ENCODE data around the gene KRCC1. TPM values are rescaled to one million over a fixed set of nuclear protein-coding genes. Genes with fewer than 3 reads are reported as not detected.

KRCC1 gene
- total RNA-seq, 4 donors from 2014 or later: 20.0 to 29.5 (median 27.2) TPM

- peaks cover 0 to 24% of the 10 kb centered on the region in 2 donors for H3K36me3 ChIP-seq
- intact Hi-C loops (cut with DNase I; ENCODE audit: low total_unique reads): no loop called here
- peak overlapping the region; percentile 82 to 94 (median 89) for H3K27ac ChIP-seq
- in situ Hi-C loops (cut with MboI; ENCODE audit: low sequenced_read_pairs in 4 of 4): no loop called here
- H3K4me3 ChIP-seq: no peak overlapping the region
- no peak for ATAC-seq
- no peak for DNase-seq
- H3K9me3 ChIP-seq: no peaks in the 10 kb centered on the region
- peaks cover 14 to 18% of the 10 kb centered on the region in 2 donors for H3K4me1 ChIP-seq
- no peak for TF ChIP-seq POLR2A (IDR thresholded peaks at IDR 0.05)
- TF ChIP-seq, protein P1, sequence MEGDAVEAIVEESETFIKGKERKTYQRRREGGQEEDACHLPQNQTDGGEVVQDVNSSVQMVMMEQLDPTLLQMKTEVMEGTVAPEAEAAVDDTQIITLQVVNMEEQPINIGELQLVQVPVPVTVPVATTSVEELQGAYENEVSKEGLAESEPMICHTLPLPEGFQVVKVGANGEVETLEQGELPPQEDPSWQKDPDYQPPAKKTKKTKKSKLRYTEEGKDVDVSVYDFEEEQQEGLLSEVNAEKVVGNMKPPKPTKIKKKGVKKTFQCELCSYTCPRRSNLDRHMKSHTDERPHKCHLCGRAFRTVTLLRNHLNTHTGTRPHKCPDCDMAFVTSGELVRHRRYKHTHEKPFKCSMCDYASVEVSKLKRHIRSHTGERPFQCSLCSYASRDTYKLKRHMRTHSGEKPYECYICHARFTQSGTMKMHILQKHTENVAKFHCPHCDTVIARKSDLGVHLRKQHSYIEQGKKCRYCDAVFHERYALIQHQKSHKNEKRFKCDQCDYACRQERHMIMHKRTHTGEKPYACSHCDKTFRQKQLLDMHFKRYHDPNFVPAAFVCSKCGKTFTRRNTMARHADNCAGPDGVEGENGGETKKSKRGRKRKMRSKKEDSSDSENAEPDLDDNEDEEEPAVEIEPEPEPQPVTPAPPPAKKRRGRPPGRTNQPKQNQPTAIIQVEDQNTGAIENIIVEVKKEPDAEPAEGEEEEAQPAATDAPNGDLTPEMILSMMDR (IDR thresholded peaks at IDR 0.05 in 4 of 5, conservative IDR thresholded peaks at IDR 0.05 in 1 of 5): no peak
- H3K27me3 ChIP-seq: no peaks in the 10 kb centered on the region
Observed at GRCh38 chr2:88097891-88098557, 42.4 kb upstream of the KRCC1 start.

DNA sequence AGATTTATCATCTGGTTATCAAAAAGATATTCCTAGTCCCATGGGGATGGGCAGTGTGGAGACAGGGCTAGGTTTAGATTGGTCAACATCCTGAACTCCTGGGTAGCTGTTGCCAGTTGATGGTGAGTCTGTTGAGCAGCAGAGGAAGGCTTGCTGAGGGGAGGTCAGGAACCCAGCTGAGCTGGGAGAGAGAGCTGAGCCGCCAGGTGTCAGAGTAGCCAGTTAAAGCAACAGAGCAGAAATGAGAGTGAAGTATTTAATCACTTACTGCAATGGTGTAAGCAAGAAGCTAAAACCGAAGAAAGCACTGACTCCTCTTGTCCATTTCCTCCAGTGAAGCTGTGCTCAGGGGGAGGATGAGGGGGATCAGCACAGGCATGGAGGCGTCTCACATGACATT, 41.6 kb upstream of the KRCC1 start:
- intact Hi-C loops (cut with DNase I; ENCODE audit: low total_unique reads): no loop called here
- no peak for DNase-seq
- TF ChIP-seq, protein P1 (IDR thresholded peaks at IDR 0.05 in 4 of 5, conservative IDR thresholded peaks at IDR 0.05 in 1 of 5): no peak
- TF ChIP-seq POLR2A (IDR thresholded peaks at IDR 0.05): no peak
- in situ Hi-C loops (cut with MboI; ENCODE audit: low sequenced_read_pairs in 4 of 4): no loop called here
- H3K4me3 ChIP-seq: no peak overlapping the region
- no peak for ATAC-seq
- peak overlapping the region; percentile 82 to 94 (median 89) for H3K27ac ChIP-seq
- H3K9me3 ChIP-seq: no peaks in the 10 kb centered on the region
- H3K27me3 ChIP-seq: no peaks in the 10 kb centered on the region
- H3K36me3 ChIP-seq: peaks cover 0 to 30% of the 10 kb centered on the region in 2 donors
- H3K4me1 ChIP-seq: peaks cover 18 to 19% of the 10 kb centered on the region in 2 donors

DNA sequence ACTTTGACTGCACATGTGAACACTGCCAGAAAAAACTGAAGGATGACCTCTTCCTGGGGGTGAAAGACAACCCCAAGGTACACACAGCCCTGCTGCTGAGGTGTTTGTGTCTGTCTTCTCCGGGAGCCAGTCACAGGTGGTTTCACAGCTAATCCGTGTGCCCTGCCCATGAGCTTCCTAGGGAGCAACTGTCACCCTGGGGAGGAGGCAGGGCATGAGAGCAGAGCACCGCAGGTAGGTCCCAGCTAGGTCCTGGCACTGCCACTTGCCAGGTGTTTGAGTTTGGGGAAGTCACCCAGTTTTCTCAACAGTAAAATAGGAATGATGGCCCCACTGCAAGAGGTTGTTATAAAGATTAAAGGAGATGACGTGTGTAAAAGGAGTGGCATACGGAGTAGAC, 41.1 kb upstream of the KRCC1 start:
- DNase-seq (no peak), ATAC-seq (no peak)
- intact Hi-C loops (cut with DNase I; ENCODE audit: low total_unique reads): no loop called here
- Histone ChIP-seq H3K4me3 (no peak overlapping the region), H3K4me1 (peaks cover 18 to 24% of the 10 kb centered on the region in 2 donors), H3K27ac (peak overlapping the region; percentile 56 to 90 (median 85)), H3K36me3 (peaks cover 0 to 35% of the 10 kb centered on the region in 2 donors), H3K27me3 (no peaks in the 10 kb centered on the region), H3K9me3 (no peaks in the 10 kb centered on the region)
- in situ Hi-C loops (cut with MboI; ENCODE audit: low sequenced_read_pairs in 4 of 4): no loop called here
- no peak for TF ChIP-seq POLR2A (IDR thresholded peaks at IDR 0.05)
- TF ChIP-seq, protein P1 (IDR thresholded peaks at IDR 0.05 in 4 of 5, conservative IDR thresholded peaks at IDR 0.05 in 1 of 5): no peak

- peak overlapping the region in 2 of 4 donors; percentile 2 to 88 for H3K27ac ChIP-seq
- H3K9me3 ChIP-seq: no peaks in the 10 kb centered on the region
- ATAC-seq: no peak
- in situ Hi-C loops (cut with MboI; ENCODE audit: low sequenced_read_pairs in 4 of 4) (no loop called here), intact Hi-C loops (cut with DNase I; ENCODE audit: low total_unique reads) (no loop called here)
- H3K36me3 ChIP-seq: peaks cover 0 to 48% of the 10 kb centered on the region in 2 donors
- H3K27me3 ChIP-seq: no peaks in the 10 kb centered on the region
- peaks cover 8 to 14% of the 10 kb centered on the region in 2 donors for H3K4me1 ChIP-seq
- no peak for DNase-seq
- H3K4me3 ChIP-seq: no peak overlapping the region
- no peak for TF ChIP-seq POLR2A (IDR thresholded peaks at IDR 0.05)
- TF ChIP-seq, protein P1 (IDR thresholded peaks at IDR 0.05 in 4 of 5, conservative IDR thresholded peaks at IDR 0.05 in 1 of 5): no peak
Observed at GRCh38 chr2:88095022-88095421, 39.4 kb upstream of the KRCC1 start.
